BE2C (cell line): ENCODE results near the gene SLC25A1.

Experiments
- DNase-seq: peaks from one replicate; pipeline ENCODE4 v3.0.0-alpha.2; 2020
- H3K27me3 ChIP-seq: fragments of 250-450 bp; sonication (Bioruptor Pico); 2 replicates; pipeline ENCODE4 v1.5.1; 2020; ENCODE audit warnings: mild to moderate bottlenecking
- H3K36me3 ChIP-seq: fragments of 250-450 bp; sonication (Bioruptor Pico); 2 replicates; pipeline ENCODE4 v1.5.1; 2020; ENCODE audit warnings: mild to moderate bottlenecking
- H3K4me1 ChIP-seq: fragments of 250-450 bp; sonication (Bioruptor Pico); 2 replicates; pipeline ENCODE4 v1.5.1; 2020
- H3K4me3 ChIP-seq: 2 replicates; pipeline ENCODE4 v1.5.1; 2011; ENCODE audit warnings: low read depth, low read length
- H3K9me3 ChIP-seq: fragments of 250-450 bp; sonication (Bioruptor Pico); 2 replicates; pipeline ENCODE4 v1.5.1; 2020
- CTCF ChIP-seq: IDR thresholded peaks from 2 replicates; pipeline ENCODE4 v1.5.1; 2012; ENCODE audit warnings: mild to moderate bottlenecking, low read depth, low read length

The SLC25A1 gene

GRCh38 chr22:19143967-19144400 lies 34.6 kb downstream of the SLC25A1 start:
- no peak for TF ChIP-seq CTCF
- peaks cover 31% of the 10 kb centered on the region for H3K36me3 ChIP-seq
- H3K4me3 ChIP-seq = peak overlapping the region; percentile 98
- no peaks in the 10 kb centered on the region for H3K4me1 ChIP-seq
- no peak for DNase-seq
- no peaks in the 10 kb centered on the region for H3K9me3 ChIP-seq
- H3K27me3 ChIP-seq = peaks cover 19% of the 10 kb centered on the region

GRCh38 chr22:19143212-19143611 lies 35.3 kb downstream of the SLC25A1 start:
- peaks cover 38% of the 10 kb centered on the region for H3K36me3 ChIP-seq
- H3K27me3 ChIP-seq = peaks cover 11% of the 10 kb centered on the region
- no peak for DNase-seq
- H3K9me3 ChIP-seq = no peaks in the 10 kb centered on the region
- H3K4me3 ChIP-seq = peak overlapping the region; percentile 98; the same call in 1 of the 2 replicates
- H3K4me1 ChIP-seq = no peaks in the 10 kb centered on the region
- no peak for TF ChIP-seq CTCF

- Histone ChIP-seq H3K27me3 (peaks cover 3% of the 10 kb centered on the region), H3K36me3 (peaks cover 47% of the 10 kb centered on the region)
- no peak for TF ChIP-seq CTCF
Measured at GRCh38 chr22:19142394-19142793, 36.1 kb downstream of the SLC25A1 start.

GRCh38 chr22:19139974-19140373 lies 38.6 kb downstream of the SLC25A1 start:
- H3K27me3 ChIP-seq = no peaks in the 10 kb centered on the region
- no peaks in the 10 kb centered on the region for H3K9me3 ChIP-seq
- no peaks in the 10 kb centered on the region for H3K4me1 ChIP-seq
- TF ChIP-seq CTCF = no peak
- no peak for DNase-seq
- peaks cover 60% of the 10 kb centered on the region for H3K36me3 ChIP-seq
- H3K4me3 ChIP-seq = no peak overlapping the region

More at GRCh38 chr22:19142394-19142793, 36.1 kb downstream of the SLC25A1 start:
- no peak overlapping the region for H3K4me3 ChIP-seq
- no peaks in the 10 kb centered on the region for H3K9me3 ChIP-seq
- no peak for DNase-seq
- H3K4me1 ChIP-seq = no peaks in the 10 kb centered on the region

GRCh38 chr22:19139001-19139356 lies 39.6 kb downstream of the SLC25A1 start:
- Histone ChIP-seq H3K4me1 (no peaks in the 10 kb centered on the region), H3K4me3 (no peak overlapping the region), H3K27me3 (no peaks in the 10 kb centered on the region), H3K36me3 (peaks cover 69% of the 10 kb centered on the region), H3K9me3 (no peaks in the 10 kb centered on the region)
- no peak for DNase-seq
- TF ChIP-seq CTCF = no peak

GRCh38 chr22:19138217-19139000 lies 40.1 kb downstream of the SLC25A1 start:
- Histone ChIP-seq H3K4me1 (no peaks in the 10 kb centered on the region), H3K36me3 (peaks cover 75% of the 10 kb centered on the region), H3K4me3 (no peak overlapping the region), H3K9me3 (no peaks in the 10 kb centered on the region), H3K27me3 (no peaks in the 10 kb centered on the region)
- DNase-seq = no peak
- 0 out of 2 replicates have a peak, but pooled peaks have one; percentile 20 for TF ChIP-seq CTCF
